ENCODE results near the gene OSGIN1.

OSGIN1 gene

DNA sequence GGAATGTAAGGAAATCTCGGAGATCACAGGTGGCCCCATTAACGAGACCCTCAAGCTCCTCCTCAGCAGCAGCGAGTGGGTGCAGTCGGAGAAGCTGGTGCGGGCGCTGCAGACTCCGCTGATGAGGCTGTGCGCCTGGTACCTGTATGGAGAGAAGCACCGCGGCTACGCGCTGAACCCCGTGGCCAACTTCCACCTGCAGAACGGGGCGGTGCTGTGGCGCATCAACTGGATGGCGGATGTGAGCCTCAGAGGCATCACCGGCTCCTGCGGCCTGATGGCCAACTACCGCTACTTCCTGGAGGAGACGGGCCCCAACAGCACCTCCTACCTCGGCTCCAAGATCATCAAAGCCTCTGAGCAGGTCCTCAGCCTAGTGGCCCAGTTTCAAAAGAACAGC lies 38.0 kb upstream of the OSGIN1 start:
- H3K27me3 ChIP-seq (ENCODE audit: low read depth, low read length): no peaks in the 10 kb centered on the region
- H3K4me3 ChIP-seq (ENCODE audit: low read depth in 1 of 2, low read length in 2 of 2): no peak overlapping the region
- no peaks in the 10 kb centered on the region for H3K4me1 ChIP-seq (ENCODE audit: control insufficient read depth in 1 of 2, insufficient read depth in 2 of 2, low read length in 2 of 2)
- peaks cover 60 to 86% of the 10 kb centered on the region in 2 donors for H3K36me3 ChIP-seq (ENCODE audit: control insufficient read depth in 1 of 2, insufficient read depth in 2 of 2, low read length in 2 of 2)
- H3K27ac ChIP-seq (ENCODE audit: low read length): no peak overlapping the region
- H3K9me3 ChIP-seq (ENCODE audit: control insufficient read depth in 1 of 2, low read length in 2 of 2): no peaks in the 10 kb centered on the region

DNA sequence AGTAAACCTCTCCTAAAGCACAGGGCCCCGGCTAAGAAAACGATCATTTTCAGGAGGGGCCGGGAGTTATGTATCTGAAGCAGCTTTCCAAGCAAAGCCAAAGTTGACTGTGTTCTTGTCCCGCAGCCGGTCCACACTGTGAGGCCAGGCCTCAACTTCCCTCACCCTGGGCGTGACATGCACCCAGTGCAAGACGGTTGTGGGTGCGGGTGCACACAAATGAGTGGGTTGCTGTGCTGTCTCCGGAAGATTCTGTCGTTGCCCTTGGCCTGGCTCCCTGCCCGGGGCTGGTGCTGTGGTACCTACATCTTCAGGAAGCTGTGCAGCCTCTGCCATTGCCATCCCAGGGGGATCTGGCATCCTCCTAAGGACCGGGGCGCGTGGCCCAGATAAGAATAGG lies 37.5 kb upstream of the OSGIN1 start:
- H3K27me3 ChIP-seq (ENCODE audit: low read depth, low read length): no peaks in the 10 kb centered on the region
- H3K27ac ChIP-seq (ENCODE audit: low read length): no peak overlapping the region
- H3K4me1 ChIP-seq (ENCODE audit: control insufficient read depth in 1 of 2, insufficient read depth in 2 of 2, low read length in 2 of 2): no peaks in the 10 kb centered on the region
- H3K36me3 ChIP-seq (ENCODE audit: control insufficient read depth in 1 of 2, insufficient read depth in 2 of 2, low read length in 2 of 2): peaks cover 62 to 86% of the 10 kb centered on the region in 2 donors
- no peak overlapping the region for H3K4me3 ChIP-seq (ENCODE audit: low read depth in 1 of 2, low read length in 2 of 2)
- H3K9me3 ChIP-seq (ENCODE audit: control insufficient read depth in 1 of 2, low read length in 2 of 2): no peaks in the 10 kb centered on the region

- peaks cover 56 to 82% of the 10 kb centered on the region in 2 donors for H3K36me3 ChIP-seq (ENCODE audit: control insufficient read depth in 1 of 2, insufficient read depth in 2 of 2, low read length in 2 of 2)
- H3K4me1 ChIP-seq (ENCODE audit: control insufficient read depth in 1 of 2, insufficient read depth in 2 of 2, low read length in 2 of 2): no peaks in the 10 kb centered on the region
- H3K27me3 ChIP-seq (ENCODE audit: low read depth, low read length): no peaks in the 10 kb centered on the region
- no peak overlapping the region for H3K4me3 ChIP-seq (ENCODE audit: low read depth in 1 of 2, low read length in 2 of 2)
- H3K9me3 ChIP-seq (ENCODE audit: control insufficient read depth in 1 of 2, low read length in 2 of 2): no peaks in the 10 kb centered on the region
- H3K27ac ChIP-seq (ENCODE audit: low read length): no peak overlapping the region
Observed at GRCh38 chr16:83917152-83918120, 35.6 kb upstream of the OSGIN1 start.

DNA sequence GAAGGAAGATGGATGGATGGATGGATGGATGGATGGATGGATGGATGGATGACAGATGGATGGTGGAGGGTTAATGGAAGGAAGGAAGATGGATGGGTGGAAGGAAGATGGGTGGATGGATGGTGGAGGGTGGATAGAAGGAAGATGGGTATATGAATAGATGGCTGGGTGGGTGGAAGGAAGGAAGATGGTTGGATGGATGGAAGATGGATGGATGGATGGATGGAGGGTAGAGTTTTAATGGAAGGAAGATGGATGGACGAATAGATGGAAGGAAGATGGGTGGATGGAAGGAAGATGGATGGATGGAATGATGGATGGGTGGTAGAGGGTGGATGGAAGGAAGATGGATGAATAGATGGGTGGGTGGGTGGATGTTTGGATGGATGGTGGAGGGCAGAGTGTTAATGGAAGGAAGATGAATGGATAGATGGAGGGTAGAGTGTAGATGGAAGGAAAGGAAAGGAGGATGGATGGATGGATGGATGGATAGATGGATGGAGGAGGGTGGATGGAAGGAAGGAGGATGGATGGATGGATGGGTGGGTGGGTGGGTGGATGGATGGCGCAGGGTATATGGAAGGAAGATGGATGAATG lies 32.0 kb upstream of the OSGIN1 start:
- Histone ChIP-seq H3K27me3 (ENCODE audit: low read depth, low read length) (no peaks in the 10 kb centered on the region), H3K4me3 (ENCODE audit: low read depth in 1 of 2, low read length in 2 of 2) (no peak overlapping the region)

DNA sequence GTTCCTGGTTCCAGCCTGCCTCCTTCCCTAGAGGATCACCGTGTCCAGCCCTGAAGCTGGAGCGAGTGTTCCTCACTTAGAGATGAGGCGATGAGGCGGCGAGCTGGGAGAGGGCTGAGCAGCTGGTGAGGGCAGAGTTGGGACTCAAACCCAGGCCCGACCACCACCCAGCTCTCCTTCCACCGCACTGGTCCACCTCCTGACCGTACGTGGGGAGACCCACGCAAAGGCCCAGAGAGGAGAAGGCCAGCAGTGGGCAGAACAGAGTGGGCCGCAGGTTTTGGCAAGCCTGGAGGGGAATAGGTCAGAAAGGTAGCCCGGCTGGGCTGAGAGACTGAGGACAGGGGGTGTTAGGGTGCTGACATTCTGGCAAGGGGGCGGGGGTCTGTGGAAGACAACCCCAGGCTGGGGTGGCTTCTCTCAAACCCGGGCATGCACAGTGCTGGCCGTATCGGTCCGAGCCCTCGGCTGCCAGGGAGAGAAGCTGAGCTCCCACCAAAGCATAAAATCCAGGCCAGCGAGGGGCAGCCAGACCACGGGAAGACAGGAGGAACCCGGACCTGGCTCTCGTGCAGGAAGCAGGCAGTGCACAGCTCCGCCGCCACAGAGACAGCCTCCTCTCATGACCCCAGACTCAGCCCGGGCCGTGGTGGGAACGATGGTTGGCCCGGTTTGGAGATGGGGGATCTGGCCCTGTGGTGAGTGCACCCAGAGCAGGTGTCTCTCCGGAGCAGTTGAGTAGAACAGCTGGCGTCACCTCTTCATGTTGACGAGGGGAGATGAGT lies 29.3 kb upstream of the OSGIN1 start:
- Histone ChIP-seq H3K4me3 (ENCODE audit: low read depth in 1 of 2, low read length in 2 of 2) (no peak overlapping the region), H3K27me3 (ENCODE audit: low read depth, low read length) (no peaks in the 10 kb centered on the region), H3K9me3 (ENCODE audit: control insufficient read depth in 1 of 2, low read length in 2 of 2) (no peaks in the 10 kb centered on the region), H3K4me1 (ENCODE audit: control insufficient read depth in 1 of 2, insufficient read depth in 2 of 2, low read length in 2 of 2) (peaks cover 0 to 10% of the 10 kb centered on the region in 2 donors), H3K27ac (ENCODE audit: low read length) (no peak overlapping the region), H3K36me3 (ENCODE audit: control insufficient read depth in 1 of 2, insufficient read depth in 2 of 2, low read length in 2 of 2) (peaks cover 21 to 35% of the 10 kb centered on the region in 2 donors)

More for the DNA sequence above, 32.0 kb upstream of the OSGIN1 start:
- Histone ChIP-seq H3K9me3 (ENCODE audit: control insufficient read depth in 1 of 2, low read length in 2 of 2) (no peaks in the 10 kb centered on the region), H3K36me3 (ENCODE audit: control insufficient read depth in 1 of 2, insufficient read depth in 2 of 2, low read length in 2 of 2) (peaks cover 38 to 53% of the 10 kb centered on the region in 2 donors), H3K27ac (ENCODE audit: low read length) (no peak overlapping the region), H3K4me1 (ENCODE audit: control insufficient read depth in 1 of 2, insufficient read depth in 2 of 2, low read length in 2 of 2) (peaks cover 0 to under 1% of the 10 kb centered on the region in 2 donors)

- Histone ChIP-seq H3K27me3 (ENCODE audit: low read depth, low read length) (no peaks in the 10 kb centered on the region), H3K27ac (ENCODE audit: low read length) (no peak overlapping the region), H3K36me3 (ENCODE audit: control insufficient read depth in 1 of 2, insufficient read depth in 2 of 2, low read length in 2 of 2) (peaks cover 11 to 28% of the 10 kb centered on the region in 2 donors)
Observed at GRCh38 chr16:83924686-83925085, 28.4 kb upstream of the OSGIN1 start.

DNA sequence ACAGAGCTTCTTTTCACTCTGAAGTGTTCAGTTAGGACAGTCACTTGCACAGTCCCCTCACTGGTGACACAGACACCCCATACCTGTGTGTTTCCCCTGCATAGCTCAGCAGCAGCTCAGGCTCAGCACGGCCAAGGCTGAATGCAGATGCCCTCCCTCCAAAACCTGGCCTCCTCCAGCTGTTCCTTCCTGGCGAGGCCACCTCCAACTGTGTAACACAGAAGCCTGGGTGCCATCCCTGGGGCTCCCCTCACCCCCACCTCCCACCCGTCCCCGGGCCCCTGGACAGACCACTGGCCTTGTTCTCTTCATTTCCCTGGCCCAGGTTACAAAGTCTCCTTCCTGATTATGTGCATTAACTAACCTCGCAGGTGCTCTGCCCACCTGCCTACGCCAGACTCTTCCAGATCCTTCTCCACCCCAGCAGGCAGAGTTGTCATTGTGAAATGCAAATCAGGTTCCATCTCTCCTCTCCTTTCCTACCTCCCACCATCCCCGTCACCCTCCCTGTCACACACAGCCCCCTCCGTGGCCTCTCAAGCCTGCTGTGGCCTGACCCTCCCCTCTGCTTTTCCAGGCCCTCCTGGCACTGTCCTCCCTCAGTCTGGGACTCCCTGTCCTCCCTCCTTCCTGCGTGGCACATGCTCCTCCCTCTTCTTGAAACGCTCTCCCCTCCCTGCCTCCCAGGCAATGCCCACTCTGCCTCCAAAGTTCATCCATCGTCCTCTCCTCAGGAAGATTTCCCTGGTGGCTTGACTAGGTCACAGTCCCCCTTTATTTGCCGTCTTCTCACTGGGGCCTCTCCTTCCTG lies 27.7 kb upstream of the OSGIN1 start:
- Histone ChIP-seq H3K4me3 (ENCODE audit: low read depth in 1 of 2, low read length in 2 of 2) (no peak overlapping the region), H3K9me3 (ENCODE audit: control insufficient read depth in 1 of 2, low read length in 2 of 2) (no peaks in the 10 kb centered on the region), H3K27ac (ENCODE audit: low read length) (no peak overlapping the region), H3K36me3 (ENCODE audit: control insufficient read depth in 1 of 2, insufficient read depth in 2 of 2, low read length in 2 of 2) (peaks cover 5 to 21% of the 10 kb centered on the region in 2 donors), H3K27me3 (ENCODE audit: low read depth, low read length) (no peaks in the 10 kb centered on the region), H3K4me1 (ENCODE audit: control insufficient read depth in 1 of 2, insufficient read depth in 2 of 2, low read length in 2 of 2) (peaks cover 0 to 10% of the 10 kb centered on the region in 2 donors)

More at GRCh38 chr16:83924686-83925085, 28.4 kb upstream of the OSGIN1 start:
- Histone ChIP-seq H3K9me3 (ENCODE audit: control insufficient read depth in 1 of 2, low read length in 2 of 2) (no peaks in the 10 kb centered on the region), H3K4me1 (ENCODE audit: control insufficient read depth in 1 of 2, insufficient read depth in 2 of 2, low read length in 2 of 2) (peaks cover 0 to 10% of the 10 kb centered on the region in 2 donors), H3K4me3 (ENCODE audit: low read depth in 1 of 2, low read length in 2 of 2) (no peak overlapping the region)

DNA sequence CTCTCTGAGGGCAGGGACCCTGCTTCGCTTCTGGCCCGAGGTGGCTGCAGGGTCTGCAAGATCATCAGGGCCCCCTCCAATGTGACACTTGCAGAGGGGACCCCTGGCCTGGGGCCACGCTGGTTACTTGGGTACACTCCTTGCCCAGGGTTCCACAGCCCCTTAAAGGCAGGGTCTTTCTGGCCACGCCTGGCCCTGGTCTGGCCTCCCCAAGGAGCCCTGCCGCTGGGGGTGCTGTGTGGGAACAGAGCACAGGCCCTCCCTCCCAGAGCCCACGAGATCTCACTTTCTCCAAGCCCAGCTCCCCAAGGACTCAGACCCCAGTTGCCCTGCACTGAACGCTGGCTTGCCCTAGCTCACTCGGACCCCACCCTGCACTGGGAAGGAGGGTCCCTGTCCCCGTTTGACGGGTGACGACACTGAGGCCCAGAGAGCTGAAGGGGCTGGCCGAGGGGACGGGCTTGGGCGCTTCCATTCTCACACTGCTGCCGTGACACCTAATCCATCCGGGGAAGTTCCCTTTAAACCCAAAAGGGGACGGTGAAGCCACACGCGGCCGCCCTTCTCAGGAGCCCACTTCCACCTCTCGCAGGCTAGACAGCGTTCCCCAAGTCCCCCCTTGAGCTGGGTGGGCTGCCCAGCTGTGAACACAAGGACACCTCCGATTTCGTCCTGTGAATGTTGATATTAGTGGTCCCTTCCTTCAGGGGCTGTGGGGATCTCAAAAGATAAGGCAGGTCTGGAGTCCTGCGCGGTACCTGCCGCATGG lies 26.9 kb upstream of the OSGIN1 start:
- Histone ChIP-seq H3K27me3 (ENCODE audit: low read depth, low read length) (no peaks in the 10 kb centered on the region), H3K27ac (ENCODE audit: low read length) (no peak overlapping the region), H3K4me1 (ENCODE audit: control insufficient read depth in 1 of 2, insufficient read depth in 2 of 2, low read length in 2 of 2) (peaks cover 0 to 10% of the 10 kb centered on the region in 2 donors), H3K4me3 (ENCODE audit: low read depth in 1 of 2, low read length in 2 of 2) (no peak overlapping the region), H3K9me3 (ENCODE audit: control insufficient read depth in 1 of 2, low read length in 2 of 2) (no peaks in the 10 kb centered on the region), H3K36me3 (ENCODE audit: control insufficient read depth in 1 of 2, insufficient read depth in 2 of 2, low read length in 2 of 2) (peaks cover 5 to 13% of the 10 kb centered on the region in 2 donors)

- Histone ChIP-seq H3K4me3 (ENCODE audit: low read depth in 1 of 2, low read length in 2 of 2) (no peak overlapping the region), H3K27ac (ENCODE audit: low read length) (no peak overlapping the region), H3K9me3 (ENCODE audit: control insufficient read depth in 1 of 2, low read length in 2 of 2) (no peaks in the 10 kb centered on the region)
Observed at GRCh38 chr16:83926726-83927397, 26.2 kb upstream of the OSGIN1 start.

More at GRCh38 chr16:83926726-83927397, 26.2 kb upstream of the OSGIN1 start:
- Histone ChIP-seq H3K36me3 (ENCODE audit: control insufficient read depth in 1 of 2, insufficient read depth in 2 of 2, low read length in 2 of 2) (peaks cover under 1 to 9% of the 10 kb centered on the region in 2 donors), H3K4me1 (ENCODE audit: control insufficient read depth in 1 of 2, insufficient read depth in 2 of 2, low read length in 2 of 2) (peaks cover 0 to 10% of the 10 kb centered on the region in 2 donors), H3K27me3 (ENCODE audit: low read depth, low read length) (no peaks in the 10 kb centered on the region)
